Activated CD8-positive, alpha-beta memory T cell treated with anti-CD3 and anti-CD28 coated beads for 4 hours (primary cell): Measurements from ENCODE around the gene ZBTB44.
"Not testable (repeated sequence)": the region's sequence is repeated elsewhere in the genome, so short reads cannot be mapped to it uniquely, and the experiment has no call there.

Source experiments
- DNase-seq, 2 donors: peaks; one replicate each; pipeline ENCODE4 v3.0.0-alpha.2; 2020; ENCODE audit warnings: low read depth in 2 of 2

The ZBTB44 gene

DNA sequence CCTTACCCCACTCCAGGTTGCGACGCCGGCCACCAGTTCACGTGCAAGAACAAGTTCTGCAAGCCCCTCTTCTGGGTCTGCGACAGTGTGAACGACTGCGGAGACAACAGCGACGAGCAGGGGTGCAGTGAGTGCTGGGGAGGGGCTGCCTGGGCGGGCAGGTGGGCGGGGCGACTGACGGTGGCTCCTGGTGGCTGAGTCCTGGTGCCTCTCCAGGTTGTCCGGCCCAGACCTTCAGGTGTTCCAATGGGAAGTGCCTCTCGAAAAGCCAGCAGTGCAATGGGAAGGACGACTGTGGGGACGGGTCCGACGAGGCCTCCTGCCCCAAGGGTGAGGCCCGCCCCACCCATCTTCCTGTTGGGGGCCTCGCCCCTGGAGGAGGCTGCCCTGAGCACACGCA lies 116.4 kb downstream of the ZBTB44 start:
- DNase-seq = no peak

DNA sequence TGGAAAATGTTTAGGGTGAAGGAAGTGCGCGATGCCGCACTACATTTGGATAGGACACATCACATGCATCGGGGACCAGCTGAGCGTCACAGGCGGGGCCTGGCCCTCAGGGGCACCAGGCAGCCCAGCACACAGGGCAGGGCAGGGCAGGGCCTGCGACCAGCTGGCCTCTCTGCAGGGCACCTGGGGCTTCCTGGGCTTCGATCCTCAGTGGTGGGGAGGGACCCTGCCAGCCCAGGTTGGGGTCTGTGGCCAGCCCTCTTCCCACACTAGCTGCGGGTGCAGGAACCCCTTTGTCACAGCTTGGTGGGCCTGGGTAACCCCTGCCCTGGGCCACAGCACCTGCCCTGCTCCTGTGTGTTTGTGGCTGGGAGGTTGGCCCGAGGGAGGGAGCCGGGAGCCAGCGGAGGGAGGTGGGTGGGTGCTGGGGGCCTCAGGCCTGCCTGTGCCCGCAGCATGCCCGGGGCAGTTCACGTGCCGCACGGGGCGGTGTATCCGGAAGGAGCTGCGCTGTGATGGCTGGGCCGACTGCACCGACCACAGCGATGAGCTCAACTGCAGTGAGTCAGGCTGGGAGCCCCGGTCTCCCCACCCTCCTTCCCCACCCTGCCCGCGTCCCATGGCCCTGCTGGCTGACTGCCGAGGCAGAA lies 117.2 kb downstream of the ZBTB44 start:
- no peak for DNase-seq

DNA sequence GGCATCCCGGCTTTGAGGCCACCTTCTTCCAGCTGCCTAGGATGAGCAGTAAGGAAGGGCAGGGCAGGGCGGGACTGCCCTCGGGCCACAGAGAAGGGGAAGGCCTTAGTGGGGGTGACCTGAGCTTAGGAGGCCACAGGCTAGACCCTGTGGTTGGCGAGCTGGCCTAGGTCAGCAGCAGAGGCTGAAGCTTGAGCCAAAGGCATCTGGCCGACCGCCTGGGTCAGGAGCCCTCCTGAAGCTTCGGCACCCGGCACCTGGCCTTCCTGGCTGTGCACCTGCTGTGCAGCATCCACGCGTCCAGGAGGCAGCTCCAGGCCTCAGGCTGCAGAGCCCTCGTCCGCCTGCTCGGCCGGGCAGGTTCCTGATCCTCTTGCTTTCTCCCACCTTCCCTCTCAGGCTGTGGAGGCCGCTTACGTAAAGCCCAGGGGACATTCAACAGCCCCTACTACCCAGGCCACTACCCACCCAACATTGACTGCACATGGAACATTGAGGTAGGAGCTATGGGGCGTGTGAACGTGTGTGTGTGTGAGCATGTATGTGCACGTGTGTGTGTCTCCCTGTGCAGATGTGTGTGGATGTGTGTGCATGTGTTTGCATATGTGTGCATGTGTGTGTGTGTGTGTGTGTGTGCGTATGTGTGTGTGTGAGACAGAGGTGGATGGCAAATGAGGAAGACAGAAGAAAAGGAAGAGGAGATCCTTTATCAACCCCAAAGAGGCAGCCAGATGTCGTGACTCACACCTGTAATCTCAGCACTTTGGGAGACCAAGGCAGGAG lies 120.3 kb downstream of the ZBTB44 start:
- no peak for DNase-seq

DNA sequence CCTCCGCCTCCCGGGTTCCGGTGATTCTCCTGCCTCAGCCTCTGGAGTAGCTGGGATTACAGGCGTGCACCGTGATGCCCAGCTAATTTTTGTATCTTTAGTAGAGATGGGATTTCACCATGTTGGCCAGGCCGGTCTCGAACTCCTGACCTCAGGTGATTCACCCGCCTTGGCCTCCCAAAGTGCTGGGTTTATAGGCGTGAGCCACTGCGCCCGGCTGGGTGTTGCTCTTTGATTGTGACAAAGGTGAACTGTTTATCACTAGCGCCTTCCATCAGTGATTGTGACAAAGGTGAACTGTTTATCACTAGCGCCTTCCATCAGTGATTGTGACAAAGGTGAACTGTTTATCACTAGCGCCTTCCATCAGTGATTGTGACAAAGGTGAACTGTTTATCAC lies 121.2 kb downstream of the ZBTB44 start:
- not testable (repeated sequence) for DNase-seq

DNA sequence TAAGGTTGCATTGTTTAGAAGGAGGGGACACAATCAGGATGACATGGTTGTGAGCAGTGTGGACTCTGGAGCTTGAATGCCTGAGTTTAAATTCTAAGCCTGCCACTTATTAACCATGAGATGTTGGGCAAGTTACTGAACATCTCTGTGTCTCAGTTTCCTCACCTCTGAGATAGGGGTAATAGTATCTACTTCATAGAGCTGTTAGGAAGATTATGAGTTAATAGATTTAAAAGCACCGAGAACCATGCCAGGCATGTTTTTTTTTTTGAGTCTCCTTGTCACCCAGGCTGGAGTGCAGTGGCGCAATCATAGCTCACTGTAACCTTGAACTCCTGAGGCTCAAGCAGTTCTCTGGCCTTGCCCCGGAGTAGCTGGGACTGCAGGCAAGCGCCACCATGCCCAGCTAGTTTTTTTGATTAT lies 121.9 kb downstream of the ZBTB44 start:
- no peak for DNase-seq

DNA sequence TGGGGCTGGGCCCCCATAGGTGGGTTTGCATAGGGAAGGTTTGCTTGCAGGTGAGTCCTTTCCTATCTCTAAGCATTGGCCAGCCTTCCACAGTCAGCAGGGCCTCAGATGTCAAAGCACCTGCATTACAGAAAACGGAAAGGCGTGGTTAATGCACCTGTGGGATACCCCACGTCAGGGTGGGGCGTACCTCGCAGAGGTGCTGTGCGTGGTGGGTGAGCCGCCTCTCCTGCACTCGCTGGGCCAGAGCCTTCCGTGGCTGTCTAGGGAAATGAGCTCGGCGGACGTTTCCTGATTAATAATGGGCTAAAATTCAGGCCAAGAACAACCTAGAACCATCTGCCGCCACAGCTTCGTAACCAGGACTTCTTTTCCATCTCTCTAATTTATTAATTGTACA lies 122.8 kb downstream of the ZBTB44 start:
- no peak for DNase-seq

DNA sequence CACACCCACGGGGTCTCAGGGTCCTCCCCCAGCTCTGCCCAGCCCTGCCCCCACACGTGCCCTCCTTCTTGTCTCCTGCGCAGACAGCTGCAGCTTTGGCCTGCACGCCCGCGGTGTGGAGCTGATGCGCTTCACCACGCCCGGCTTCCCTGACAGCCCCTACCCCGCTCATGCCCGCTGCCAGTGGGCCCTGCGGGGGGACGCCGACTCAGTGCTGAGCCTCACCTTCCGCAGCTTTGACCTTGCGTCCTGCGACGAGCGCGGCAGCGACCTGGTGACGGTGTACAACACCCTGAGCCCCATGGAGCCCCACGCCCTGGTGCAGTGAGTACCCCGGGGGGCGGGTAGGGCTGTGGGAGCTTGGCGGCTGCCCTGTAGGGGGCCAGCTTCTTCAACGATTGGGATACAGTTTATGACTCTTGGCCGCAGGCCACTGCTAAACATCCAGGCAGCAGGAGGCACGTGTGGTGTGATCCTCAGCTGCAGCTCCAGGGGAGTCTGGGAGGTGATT lies 124.3 kb downstream of the ZBTB44 start:
- no peak for DNase-seq

DNA sequence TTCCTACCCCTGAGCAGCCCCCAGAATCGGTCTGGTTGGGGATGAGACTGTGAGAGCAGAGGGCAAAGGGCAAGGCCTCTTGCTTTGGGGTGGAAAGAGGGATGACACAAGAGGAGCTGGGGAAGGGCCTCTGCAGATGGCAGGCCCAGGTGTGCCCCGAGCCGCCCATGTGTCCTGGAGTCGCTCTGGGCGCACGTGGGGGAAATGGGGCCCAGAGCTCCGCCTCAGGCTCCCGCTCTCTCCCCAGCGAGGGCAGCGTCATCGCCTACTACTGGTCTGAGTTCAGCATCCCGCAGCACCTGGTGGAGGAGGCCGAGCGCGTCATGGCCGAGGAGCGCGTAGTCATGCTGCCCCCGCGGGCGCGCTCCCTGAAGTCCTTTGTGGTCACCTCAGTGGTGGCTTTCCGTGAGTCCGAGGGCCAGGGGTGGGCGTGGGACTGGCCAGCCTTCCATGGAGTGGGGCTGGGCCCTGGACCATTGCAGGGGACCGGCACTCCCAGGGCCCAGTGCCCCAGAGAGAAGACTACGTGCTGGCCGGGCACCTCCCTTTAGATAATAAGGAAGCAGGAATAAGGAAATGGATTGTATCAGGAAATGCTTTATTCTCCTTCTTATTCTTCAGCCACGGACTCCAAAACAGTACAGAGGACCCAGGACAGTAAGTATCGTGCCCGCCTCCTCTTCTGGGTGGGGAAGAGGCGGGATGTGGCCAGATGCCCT lies 125.1 kb downstream of the ZBTB44 start:
- no peak for DNase-seq

DNA sequence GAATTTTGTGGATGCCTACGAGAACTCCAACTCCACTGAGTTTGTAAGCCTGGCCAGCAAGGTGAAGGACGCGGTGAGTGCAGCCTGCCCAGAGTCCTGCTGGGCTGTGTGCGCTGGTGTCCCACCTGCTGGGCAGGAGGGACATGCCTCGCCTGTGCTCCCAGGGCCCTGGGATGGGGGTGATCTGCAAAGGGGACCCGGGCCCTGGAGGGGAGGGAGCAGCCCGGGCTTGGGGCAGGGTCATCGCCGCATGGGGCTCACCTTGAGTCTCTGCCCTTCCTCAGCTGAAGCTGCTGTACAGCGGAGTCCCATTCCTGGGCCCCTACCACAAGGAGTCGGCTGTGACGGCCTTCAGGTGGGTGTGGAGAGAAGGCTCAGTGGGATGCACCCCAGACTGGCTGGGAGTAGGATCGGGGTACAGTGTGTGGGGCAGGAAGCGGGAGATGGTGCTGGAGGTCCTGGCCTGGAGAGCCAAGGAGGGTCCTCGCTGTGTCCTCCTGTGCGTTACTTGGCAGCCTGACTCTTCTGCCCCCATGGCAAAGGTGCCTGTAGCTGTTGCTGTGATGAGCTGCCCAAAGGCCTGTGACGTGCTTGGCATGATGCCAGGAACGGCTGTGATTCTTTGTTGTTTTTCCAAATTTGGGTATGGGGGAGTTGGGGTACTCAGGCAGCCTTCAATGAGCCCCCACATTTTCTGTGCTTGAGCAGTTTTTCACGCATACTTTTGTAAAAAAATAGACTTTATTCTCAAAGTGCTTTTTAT lies 126.0 kb downstream of the ZBTB44 start:
- DNase-seq = no peak

DNA sequence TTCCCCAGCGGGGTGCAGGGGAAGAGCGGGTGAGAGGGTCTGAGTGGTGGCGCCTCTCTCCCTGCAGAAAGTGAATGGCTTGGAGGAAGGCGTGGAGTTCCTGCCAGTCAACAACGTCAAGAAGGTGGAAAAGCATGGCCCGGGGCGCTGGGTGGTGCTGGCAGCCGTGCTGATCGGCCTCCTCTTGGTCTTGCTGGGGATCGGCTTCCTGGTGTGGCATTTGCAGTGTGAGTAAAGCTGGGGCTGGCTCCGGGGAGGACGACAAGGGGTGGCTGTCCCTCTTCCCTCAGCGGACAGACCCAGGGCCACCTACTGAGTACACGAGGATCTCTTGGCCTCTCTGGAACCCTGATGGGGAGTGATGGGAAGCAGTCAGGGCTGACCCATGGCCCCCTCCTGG lies 126.7 kb downstream of the ZBTB44 start:
- no peak for DNase-seq

DNA sequence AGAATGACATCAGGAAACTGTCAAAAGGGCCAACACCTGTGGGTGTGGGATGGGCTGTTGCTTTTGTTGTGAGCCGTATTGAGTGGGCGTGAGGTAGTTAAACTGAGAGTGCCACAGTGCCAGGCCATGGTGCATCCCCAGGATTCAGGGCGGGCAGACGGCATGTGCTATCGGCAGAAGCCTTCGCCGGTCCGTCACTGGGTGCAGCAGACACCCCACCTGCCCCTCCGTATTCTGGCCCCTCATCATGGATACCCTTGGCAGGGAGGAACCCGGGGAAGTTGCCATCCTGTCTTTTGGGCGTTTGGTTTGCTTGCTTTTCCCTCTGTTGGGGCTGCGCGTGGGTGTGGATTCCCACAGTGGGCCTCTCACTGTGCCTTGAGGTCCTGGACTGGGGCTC lies 127.6 kb downstream of the ZBTB44 start:
- DNase-seq = no peak

DNA sequence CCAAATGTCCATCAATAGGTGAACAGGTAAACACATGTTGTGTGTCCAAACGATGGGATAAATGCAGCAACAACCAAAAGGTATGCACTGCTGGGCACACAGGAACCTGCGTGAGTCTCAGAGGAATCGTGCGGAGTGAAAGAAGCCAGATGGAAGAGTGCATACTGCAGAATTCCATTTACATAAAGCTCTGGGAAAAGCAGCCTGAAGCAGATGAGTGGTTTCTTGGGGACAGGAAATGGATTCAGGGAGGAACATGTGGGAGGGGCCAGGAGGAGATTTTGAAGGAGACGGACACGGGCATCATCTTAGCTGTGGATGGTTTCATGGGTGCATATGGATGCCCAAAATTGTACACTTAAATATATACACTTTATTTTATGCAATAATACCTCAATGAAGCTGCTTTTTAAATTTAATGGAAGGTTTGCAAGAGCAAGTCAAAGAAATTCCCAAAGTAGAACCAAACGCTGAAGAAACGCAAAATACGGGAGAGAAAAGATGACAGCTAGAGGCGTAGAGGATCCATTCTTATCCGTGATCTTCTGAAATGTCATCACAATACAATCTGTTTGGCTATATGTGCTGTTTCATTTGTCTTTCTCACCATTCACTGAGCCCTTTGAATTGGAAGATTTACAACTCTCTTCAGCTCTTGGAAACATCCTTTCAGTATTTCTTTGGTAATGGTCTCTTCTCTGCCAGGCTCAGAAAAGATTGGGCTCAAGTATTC lies 130.7 kb downstream of the ZBTB44 start:
- no peak for DNase-seq

DNA sequence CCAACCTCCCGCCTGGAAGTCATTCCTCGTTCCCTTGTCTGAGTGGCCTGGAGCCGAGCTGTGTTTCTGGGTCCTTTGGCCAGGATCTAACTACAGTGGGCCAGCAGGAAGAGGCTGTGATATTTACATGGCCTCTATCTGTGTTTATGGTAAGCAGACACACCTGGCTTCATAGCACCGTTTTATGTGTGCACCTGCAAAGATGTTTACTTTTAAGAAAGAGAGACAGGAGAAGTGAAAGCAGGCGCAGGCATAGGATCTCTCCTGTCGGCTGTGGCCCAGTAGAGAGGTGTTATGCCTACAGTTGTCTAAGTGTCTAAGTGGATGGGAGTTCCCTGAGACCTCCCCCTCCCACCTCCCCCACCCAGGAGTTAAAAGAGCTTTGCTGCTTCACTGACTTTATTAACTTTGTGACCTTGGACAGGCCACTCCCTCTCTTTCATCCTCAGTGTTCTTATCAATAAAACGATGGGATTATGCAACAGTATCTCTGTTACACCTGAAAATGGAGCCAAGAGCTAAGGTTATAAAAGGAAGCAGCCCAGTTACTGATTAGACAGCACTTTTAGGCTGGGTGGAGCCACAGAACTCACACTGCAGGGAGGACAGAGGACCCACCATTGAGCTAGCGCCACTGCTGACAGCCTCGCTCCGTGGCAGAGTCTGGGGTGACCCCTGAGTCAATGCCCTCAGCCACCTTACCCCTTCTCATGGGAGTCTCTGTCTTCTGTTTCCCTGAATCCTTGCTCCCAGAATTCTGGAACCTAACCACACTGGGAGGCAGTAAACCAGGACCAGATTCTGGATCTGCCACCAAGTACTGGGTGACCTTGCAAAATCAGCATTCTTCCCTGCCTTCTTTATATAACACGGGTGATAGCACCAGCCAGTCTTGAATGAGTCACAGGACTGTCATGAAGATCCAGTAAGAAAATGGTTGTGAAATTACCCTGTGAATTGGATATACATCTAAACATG lies 133.1 kb downstream of the ZBTB44 start:
- no peak for DNase-seq

DNA sequence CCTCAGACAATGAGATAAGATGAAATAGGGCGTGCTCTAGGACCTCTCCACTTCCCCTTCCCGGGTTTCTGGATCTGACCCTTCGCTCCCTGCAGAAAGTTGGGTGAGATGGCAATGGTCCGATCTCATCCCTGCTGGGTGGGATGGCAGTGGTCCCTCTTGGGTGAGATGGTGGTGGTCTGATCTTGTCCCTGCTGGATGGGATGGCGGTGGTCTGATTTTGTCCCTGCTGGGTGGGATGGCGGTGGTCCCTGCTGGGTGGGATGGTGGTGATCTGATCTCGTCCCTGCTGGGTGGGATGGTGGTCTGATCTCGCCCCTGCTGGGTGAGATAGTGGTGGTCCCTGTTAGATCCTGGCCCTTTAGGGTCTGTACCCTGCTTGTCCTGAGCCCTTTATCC lies 133.8 kb downstream of the ZBTB44 start:
- no peak for DNase-seq

DNA sequence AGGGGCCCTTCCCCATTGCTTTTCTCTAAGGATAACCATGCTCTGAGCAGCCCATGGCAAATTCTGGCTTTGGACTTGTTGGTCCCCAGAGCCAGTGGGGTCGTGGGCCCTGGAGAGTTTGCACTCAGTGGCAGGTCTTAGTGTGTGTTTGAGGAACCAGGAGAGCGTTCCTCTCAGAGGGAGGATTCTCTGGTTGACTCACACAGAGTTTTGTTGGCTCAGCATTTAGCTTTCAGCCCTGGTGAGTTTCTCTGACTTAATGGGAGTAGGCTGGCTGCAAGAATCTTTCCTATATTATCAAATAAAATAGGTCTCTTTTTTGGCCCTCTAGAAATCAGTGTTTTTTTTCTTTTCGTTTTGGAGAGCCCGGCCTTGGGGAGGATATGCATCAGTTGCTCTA lies 134.2 kb downstream of the ZBTB44 start:
- DNase-seq = no peak

DNA sequence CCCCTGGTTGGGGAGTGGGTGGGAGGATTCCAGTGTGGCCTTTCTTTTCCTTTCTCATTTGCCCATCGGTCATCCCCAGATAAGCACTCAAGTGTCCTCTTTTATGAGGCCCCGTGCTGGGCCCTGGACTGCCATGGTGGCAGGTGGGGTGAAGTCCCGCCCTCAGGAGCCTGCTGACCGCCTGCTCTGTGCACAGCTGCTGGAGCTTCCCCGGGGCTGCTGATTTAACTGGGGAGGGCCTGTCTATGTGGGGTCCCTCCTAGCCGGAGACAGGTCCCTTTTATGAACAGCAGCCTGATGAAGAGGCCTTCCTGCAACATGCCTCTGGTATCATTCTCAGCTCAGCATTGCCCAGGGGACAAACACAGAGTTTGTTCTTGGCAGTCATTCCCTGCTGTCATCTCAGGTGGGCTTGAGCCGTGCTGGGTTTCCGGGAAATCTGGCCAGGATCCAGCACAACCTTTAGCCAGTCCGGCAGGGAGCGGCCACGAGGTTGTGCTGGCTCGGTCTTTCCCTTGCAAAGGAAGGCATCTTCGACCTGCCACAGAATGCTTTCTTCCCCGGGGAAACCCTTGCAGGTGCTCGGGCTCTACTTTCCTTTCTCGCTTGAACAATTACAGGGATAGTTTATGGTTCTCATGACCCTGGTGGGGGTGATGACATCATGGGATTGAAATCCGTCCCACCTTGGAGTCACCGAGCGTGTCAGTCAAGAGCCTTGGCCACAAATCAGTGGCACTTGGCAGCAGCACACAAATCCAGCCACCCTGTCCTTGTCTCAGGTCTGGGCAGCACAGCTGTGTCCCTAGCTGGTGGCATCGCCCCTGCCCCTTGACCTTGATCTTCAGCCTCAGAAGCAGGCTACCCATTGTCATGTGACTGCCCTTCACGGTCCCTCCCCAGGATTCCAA lies 135.1 kb downstream of the ZBTB44 start:
- DNase-seq = no peak

DNA sequence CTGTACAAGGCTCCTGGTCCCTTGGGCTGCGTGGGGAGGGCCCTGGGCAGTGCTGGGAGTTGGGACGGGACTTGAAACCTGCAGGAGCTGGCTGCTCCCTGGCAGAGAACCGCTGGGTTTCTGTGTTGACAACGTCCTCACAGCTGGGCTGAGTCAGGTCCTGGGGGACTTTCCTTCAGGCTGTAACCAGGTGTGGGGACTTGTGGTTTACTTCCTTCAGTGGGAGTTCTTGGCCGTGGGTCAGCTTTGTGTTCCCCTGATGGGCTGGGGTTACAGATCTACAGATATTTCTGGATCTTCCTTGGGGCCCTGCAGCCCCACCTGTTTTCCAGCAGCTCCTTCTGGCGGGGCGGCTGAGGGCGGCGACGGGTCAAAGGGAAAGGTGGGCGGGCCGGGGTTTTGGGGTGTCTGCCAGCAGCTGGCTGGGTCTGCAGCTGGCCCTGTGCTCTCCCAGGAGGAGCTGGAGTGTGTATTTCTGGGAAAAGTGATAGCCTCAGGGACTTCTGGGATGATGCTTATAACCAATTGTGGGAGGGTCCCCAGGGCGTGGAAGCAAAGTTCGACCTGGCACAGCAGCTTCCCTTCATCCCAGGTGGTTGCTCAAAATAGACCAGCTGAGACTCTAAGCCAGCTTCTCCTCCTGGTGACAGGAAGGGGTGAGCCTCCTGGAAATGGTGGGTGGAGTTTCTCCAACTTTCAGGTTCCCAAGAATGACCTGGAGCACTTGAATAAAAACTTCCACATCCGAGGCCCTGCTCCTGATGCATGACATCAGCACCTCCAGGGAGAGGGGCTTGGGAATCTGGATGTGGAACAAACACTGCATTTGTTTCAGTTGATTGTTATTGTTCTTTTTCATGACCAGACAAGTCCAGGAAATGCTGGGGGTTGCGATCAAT lies 136.0 kb downstream of the ZBTB44 start:
- no peak for DNase-seq

DNA sequence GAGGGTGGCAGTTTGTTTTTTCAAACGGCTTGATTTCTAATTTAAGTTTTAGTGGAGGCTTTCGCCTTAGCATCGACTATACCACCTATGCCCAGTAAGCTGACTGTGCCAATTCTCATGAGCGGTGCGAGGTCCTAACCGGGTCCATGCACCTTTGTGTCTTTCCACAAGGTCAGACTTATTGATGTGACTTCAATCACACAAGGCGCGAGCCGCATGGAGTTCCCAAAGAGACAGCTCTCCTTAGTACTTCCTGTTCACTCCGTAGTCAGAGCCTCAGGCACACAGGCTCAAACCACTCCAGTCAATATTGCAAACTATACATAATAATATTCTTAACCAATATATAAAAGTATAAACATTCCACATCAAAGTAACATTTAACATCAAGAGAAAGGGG lies 136.9 kb downstream of the ZBTB44 start:
- no peak for DNase-seq
